ENCODE results near the gene FNDC10. TPM values are rescaled to one million over a fixed set of nuclear protein-coding genes. Genes with fewer than 3 reads are reported as not detected.
A peak's percentile ranks its signal among the peaks of the same experiment; 100 is the strongest.

The FNDC10 gene
- total RNA-seq, 1 donor, result 0.43 TPM

- TF ChIP-seq, protein P1, sequence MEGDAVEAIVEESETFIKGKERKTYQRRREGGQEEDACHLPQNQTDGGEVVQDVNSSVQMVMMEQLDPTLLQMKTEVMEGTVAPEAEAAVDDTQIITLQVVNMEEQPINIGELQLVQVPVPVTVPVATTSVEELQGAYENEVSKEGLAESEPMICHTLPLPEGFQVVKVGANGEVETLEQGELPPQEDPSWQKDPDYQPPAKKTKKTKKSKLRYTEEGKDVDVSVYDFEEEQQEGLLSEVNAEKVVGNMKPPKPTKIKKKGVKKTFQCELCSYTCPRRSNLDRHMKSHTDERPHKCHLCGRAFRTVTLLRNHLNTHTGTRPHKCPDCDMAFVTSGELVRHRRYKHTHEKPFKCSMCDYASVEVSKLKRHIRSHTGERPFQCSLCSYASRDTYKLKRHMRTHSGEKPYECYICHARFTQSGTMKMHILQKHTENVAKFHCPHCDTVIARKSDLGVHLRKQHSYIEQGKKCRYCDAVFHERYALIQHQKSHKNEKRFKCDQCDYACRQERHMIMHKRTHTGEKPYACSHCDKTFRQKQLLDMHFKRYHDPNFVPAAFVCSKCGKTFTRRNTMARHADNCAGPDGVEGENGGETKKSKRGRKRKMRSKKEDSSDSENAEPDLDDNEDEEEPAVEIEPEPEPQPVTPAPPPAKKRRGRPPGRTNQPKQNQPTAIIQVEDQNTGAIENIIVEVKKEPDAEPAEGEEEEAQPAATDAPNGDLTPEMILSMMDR (IDR thresholded peaks at IDR 0.05; ENCODE audit: insufficient read depth, low read depth, low read length), result no peak
- H3K4me3 ChIP-seq (ENCODE audit: low read depth, low read length), result no peak overlapping the region
- no peak for DNase-seq (ENCODE audit: low read depth)
These were observed 20.7 kb upstream of the FNDC10 start for GRCh38 chr1:1620433-1621139.

DNA sequence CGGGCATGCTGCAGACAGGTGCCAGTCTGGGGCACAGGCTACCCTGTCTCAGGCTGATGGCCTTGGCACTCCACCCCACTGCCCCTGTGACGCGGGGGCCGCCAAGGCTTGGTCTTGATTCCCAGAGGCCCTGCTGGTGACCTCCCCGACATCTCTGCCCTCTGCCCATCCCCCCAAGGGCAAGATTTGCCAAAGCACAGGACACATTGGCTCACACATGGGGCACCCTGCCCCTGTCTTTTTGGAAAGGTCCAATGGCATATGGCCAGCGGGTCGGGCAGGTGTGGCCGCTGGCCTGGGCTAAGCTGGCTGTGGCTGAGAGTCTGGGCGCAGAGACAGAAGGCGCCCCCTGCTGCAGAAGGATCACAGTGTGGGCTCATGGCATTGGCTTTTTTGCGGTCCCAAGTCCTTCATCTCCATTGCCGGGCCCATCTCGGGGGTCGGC is 20.0 kb upstream of the FNDC10 start:
- no peak overlapping the region for H3K4me3 ChIP-seq (ENCODE audit: low read depth, low read length)
- DNase-seq (ENCODE audit: low read depth), result no peak
- TF ChIP-seq, protein P1 (IDR thresholded peaks at IDR 0.05; ENCODE audit: insufficient read depth, low read depth, low read length), result no peak

- DNase-seq (ENCODE audit: low read depth), result no peak
- no peak overlapping the region for H3K4me3 ChIP-seq (ENCODE audit: low read depth, low read length)
- TF ChIP-seq, protein P1 (IDR thresholded peaks at IDR 0.05; ENCODE audit: insufficient read depth, low read depth, low read length), result no peak
These were observed 18.6 kb upstream of the FNDC10 start for GRCh38 chr1:1618396-1619068.

DNA sequence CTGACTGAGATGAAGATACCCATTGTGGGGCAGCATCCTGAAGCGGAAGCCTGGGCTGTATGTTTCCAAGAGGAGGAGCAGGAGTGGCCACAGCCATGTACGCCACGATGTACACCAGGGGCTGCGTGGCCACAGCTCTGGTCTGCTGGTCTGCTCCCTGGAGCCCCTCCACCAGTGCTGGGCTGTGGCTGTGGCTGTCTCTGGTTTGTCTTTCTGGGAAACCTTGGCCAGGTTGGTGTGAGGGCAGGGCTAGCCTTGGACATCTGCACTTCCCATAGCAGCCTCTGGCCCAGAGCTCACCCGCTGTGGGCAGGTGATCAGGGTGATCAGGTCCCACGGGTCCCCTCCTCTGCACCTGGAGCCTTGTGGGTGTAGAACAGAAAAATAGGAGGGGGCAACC is 18.0 kb upstream of the FNDC10 start:
- TF ChIP-seq, protein P1 (IDR thresholded peaks at IDR 0.05; ENCODE audit: insufficient read depth, low read depth, low read length), result no peak
- H3K4me3 ChIP-seq (ENCODE audit: low read depth, low read length), result no peak overlapping the region
- no peak for DNase-seq (ENCODE audit: low read depth)

- TF ChIP-seq, protein P1 (IDR thresholded peaks at IDR 0.05; ENCODE audit: insufficient read depth, low read depth, low read length), result no peak
- H3K4me3 ChIP-seq (ENCODE audit: low read depth, low read length), result no peak overlapping the region
- DNase-seq (ENCODE audit: low read depth), result no peak
These were observed 17.6 kb upstream of the FNDC10 start for GRCh38 chr1:1617516-1617915.

DNA sequence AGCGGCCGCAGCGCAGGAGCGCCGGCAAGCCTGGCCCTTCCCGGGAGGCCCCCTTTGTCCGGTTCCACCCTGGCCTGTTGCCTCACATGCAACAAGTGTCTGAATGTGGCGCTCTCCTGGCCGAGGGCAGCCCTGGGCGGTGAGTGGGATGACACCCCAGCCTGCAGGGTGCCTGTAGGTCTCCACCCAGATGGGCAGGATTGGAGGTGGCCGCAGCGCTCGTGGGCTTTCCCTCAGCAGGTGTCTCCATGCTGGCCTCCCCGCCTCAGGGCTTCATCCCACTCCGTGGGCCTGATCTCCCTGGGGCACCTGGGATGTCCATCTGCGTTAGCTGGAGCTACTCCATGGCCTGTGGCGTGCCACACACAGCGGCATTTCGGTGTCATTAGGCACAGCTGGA is 16.9 kb upstream of the FNDC10 start:
- no peak for DNase-seq (ENCODE audit: low read depth)
- TF ChIP-seq, protein P1 (IDR thresholded peaks at IDR 0.05; ENCODE audit: insufficient read depth, low read depth, low read length), result no peak

More for the DNA sequence above, 16.9 kb upstream of the FNDC10 start:
- H3K4me3 ChIP-seq (ENCODE audit: low read depth, low read length), result peak overlapping the region; percentile 83
